GM21390 (cell line): ENCODE measurements around the gene VIT.

Experiments used
- ATAC-seq: cut with Tn5 transposase; IDR thresholded peaks from one replicate; pipeline ENCODE4 v1.9.1; 2021; ENCODE audit not compliant: unreplicated experiment

Gene VIT, protein sequence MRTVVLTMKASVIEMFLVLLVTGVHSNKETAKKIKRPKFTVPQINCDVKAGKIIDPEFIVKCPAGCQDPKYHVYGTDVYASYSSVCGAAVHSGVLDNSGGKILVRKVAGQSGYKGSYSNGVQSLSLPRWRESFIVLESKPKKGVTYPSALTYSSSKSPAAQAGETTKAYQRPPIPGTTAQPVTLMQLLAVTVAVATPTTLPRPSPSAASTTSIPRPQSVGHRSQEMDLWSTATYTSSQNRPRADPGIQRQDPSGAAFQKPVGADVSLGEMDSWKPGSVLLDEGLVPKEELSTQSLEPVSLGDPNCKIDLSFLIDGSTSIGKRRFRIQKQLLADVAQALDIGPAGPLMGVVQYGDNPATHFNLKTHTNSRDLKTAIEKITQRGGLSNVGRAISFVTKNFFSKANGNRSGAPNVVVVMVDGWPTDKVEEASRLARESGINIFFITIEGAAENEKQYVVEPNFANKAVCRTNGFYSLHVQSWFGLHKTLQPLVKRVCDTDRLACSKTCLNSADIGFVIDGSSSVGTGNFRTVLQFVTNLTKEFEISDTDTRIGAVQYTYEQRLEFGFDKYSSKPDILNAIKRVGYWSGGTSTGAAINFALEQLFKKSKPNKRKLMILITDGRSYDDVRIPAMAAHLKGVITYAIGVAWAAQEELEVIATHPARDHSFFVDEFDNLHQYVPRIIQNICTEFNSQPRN

DNA sequence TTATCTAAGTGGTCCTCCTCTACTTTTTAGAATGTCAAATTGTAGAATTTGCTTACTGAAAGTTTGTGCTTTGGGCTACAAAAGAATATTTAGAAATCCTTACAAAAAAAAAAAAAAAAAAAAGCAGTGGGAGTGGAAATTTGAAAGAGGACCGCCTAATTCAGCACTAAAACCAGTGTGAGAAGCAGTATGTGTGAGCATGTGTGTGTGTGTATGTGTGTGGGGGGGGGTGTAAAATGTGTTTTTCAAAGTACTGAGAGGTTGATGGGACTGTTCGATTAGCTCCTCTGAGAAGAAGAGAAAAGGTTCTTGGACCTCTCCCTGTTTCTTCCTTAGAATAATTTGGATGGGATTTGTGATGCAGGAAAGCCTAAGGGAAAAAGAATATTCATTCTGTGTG lies at the start of gene VIT:
VIT (plus strand) TSS at position 175 of the 400 bp plus-strand sequence. CDS start 19,664 bp downstream, outside the sequence.
- no peak for ATAC-seq

DNA sequence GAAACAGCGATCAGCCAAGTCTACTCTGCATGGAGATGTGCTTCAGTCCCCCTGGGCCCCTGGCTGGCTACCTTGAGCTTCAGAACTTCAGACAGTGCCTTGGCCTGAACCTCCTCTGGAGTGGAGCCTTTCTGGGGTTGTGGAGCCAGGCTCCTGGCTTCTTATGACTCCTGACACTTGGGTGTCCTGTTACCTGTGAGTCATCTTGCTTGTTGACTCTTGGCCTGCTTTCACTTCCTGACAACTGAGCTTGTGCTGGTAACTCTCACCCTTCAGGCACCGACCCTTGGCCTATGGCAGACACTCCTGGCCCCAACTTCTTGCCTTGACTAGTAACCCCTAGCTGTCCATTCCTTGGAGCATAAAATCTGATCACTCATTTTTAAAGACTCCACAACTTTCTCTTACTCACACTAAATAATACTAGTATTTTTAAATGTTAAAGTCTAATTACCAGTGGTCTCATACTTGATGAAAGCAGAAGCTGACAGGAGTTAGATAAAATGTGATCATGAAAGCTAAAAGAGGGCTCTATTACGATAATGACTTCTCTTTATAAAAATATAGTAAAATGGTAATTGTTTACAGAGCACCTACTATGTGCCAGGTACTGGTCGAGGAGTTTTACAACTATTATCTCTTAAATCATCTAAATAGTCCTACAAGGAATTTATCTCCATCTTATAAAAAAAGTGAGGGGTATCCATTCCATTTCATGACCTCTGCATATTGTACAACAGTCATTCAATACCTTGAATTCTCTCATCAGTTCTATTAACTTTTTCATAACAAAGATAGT lies 46.3 kb upstream of the VIT start:
- ATAC-seq, result peak; percentile 93

GRCh38 chr2:36653155-36653554 lies 43.4 kb upstream of the VIT start:
- ATAC-seq, result no peak

GRCh38 chr2:36653967-36654694 lies 42.4 kb upstream of the VIT start:
- ATAC-seq, result no peak

GRCh38 chr2:36655453-36655852 lies 41.1 kb upstream of the VIT start:
- ATAC-seq, result no peak

- no peak for ATAC-seq
These were observed 38.8 kb upstream of the VIT start for GRCh38 chr2:36657703-36658102.

DNA sequence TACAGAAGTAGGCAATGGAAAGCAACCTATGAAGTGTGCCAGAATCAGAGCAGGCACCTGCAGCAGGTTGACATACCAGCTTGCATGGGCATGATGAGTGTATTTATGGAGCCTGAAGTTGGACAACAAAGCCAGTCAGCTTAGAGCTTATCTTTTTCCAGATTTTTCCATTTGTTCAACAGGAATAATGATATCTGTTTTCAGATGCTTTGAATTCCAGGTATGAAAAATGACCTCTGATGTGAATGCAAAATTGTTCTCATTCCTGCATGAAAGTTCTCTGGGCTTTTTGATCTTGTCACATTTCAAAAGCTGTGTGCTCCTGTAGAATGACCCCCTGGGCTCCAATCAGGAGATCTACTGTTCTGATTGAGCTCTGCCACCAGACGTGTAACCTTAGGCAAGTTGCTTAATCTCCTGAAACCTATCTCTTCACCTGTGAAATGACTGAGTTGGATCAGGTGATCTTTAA lies 38.2 kb upstream of the VIT start:
- no peak for ATAC-seq

- ATAC-seq, result no peak
These were observed 37.3 kb upstream of the VIT start for GRCh38 chr2:36659218-36659617.

DNA sequence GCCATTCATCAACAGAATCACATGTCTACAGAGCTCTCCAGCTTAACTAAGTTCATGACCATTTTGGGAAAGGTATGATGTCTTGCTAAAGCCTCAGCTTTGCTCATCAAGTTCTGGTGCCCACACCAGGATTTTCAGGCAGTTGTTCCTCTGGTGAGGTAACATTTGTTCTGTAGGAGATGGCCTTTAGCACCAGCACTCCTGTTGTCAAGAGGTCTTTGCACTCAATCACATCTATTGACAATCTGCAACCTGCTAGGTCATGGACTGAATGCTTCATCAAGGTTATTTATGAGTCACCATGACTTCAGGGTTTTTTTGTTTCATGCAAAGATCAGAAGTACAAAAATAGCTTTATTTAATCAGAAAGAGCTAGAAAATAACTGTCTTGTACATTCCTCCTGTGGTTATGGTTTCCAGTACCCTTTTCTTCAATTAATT lies 36.6 kb upstream of the VIT start:
- no peak for ATAC-seq

DNA sequence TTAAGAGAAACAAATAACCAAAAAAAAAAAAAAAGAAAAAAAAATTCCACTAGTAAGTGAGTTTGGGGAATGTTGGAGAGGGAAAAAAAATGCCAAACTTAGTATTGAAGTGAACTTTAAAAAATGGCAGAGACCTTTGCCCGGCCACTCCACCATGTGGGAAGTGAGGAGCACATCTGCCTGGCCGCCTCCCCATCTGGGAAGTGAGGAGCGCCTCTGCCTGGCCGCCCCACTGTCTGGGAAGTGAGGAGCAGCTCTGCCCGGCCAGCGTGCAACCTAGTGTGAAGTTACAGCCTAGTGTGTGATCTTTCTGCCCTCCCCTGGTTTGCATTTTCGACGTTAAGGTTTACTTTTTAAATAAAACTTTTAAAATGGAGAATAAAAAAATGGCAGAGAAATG lies 33.9 kb upstream of the VIT start:
- no peak for ATAC-seq

DNA sequence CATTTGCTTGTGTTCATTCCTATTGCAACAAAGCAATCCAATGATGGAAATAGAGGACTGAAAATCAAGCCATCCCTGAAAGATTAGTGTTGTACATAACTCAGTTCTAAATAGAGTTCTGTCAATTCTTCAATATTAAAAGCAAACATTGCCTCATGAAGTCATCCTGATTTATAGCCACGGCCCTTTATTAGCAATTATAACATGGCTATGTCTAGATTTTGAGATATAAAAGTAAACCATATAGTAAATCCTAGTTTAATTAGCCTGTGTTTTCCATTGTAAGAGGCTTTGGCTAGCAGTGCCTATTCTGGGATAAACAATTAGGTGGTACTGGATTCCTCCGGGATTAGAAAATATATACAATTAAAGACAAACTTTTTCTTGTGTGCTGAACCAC lies 33.2 kb upstream of the VIT start:
- ATAC-seq, result no peak

GRCh38 chr2:36663851-36664695 lies 32.4 kb upstream of the VIT start:
- ATAC-seq, result peak; percentile 83

GRCh38 chr2:36664696-36665076 lies 31.8 kb upstream of the VIT start:
- ATAC-seq, result no peak

GRCh38 chr2:36667931-36668330 lies 28.6 kb upstream of the VIT start:
- no peak for ATAC-seq

DNA sequence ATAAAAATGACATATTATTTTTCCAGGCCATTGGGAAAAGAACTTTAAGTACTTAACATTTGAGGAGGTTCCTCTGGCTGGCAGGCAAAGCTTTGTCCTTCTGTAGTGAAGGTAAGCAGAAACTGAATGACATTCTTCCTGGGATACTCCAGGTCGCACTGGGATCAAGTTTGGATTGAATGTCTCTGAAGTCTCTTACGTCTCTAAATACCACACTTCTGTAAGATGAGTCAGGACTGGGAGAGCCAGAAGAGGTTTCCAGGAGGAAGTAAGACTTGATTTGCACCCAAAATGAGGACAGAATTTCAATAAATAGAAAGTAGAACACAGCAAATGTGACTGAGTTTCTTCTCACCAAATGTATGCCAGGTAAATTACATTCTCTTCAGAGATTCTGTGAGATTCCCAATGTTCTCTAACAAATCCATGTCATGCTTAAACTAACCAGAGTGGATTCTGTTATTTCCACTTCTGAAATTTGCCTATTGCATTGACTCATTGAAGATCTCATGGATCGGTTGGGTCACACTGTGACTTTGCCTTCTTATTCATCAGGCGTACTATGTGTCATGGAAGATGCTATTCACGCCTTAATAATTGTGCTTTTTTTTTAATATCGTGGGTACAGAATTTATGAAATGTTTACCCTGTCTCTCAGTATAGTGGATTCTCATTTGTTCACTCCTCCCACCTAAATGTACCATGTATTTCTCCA lies 25.5 kb upstream of the VIT start:
- no peak for ATAC-seq

- ATAC-seq, result no peak
These were observed 24.8 kb upstream of the VIT start for GRCh38 chr2:36671731-36672130.

DNA sequence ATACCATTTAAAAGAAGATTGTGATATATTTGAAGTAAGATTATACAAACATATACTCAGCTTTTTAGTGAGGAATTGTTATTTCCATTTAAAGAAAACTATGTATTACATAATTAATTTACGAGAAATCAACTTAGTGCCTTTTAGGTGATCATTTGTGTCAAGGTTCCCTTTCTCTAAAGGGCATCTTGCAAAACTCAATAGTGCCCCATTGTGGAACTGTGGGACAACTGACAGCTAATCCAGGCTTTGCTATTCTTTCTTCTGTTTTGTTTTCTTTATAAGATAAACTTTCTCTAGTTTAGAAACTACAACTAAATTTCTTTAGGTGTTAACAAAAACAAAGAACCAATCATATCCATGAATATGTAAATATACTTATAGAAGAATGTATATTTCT lies 24.3 kb upstream of the VIT start:
- no peak for ATAC-seq

GRCh38 chr2:36675579-36676282 lies 20.8 kb upstream of the VIT start:
- ATAC-seq, result no peak

- no peak for ATAC-seq
These were observed 20.1 kb upstream of the VIT start for GRCh38 chr2:36676364-36676763.
